GM13976 (cell line): ENCODE data around the gene DHRS3.
"Not testable (repeated sequence)": the region's sequence is repeated elsewhere in the genome, so short reads cannot be mapped to it uniquely, and the experiment has no call there.

Experiments used
- DNase-seq: peaks from one replicate; pipeline ENCODE4 v3.0.0; 2012; ENCODE audit warnings: low spot score
- CTCF ChIP-seq: IDR thresholded peaks from 2 replicates; pipeline ENCODE4 v1.5.1; 2012; ENCODE audit warnings: borderline replicate concordance, mild to moderate bottlenecking; ENCODE audit not compliant: insufficient read depth; ENCODE audit errors: extremely low read depth, missing control alignments, control extremely low read depth
- in situ Hi-C: fragments of 300-500 bp; cut with MboI; formaldehyde crosslinking; loops from one replicate; pipeline ENCODE4 v1.12.0; 2022; ENCODE audit warnings: low sequenced_read_pairs, mixed read lengths, inconsistent platforms; ENCODE audit not compliant: unreplicated experiment

DHRS3 gene

GRCh38 chr1:12528021-12528852, 89.8 kb downstream of the DHRS3 start:
- TF ChIP-seq CTCF = no peak
- no peak for DNase-seq
- in situ Hi-C loops = no loop called here

GRCh38 chr1:12527564-12527963, 90.4 kb downstream of the DHRS3 start:
- TF ChIP-seq CTCF = no peak
- DNase-seq = no peak
- in situ Hi-C loops = no loop called here

- in situ Hi-C loops = no loop called here
- DNase-seq = no peak
- TF ChIP-seq CTCF = no peak
These were observed 92.5 kb downstream of the DHRS3 start for GRCh38 chr1:12525311-12526181.

- no peak for TF ChIP-seq CTCF
These were observed 93.7 kb downstream of the DHRS3 start for GRCh38 chr1:12524266-12524665.

GRCh38 chr1:12522780-12523179, 95.2 kb downstream of the DHRS3 start:
- in situ Hi-C loops, DNase-seq: not testable (repeated sequence)

More at GRCh38 chr1:12524266-12524665, 93.7 kb downstream of the DHRS3 start:
- no peak for DNase-seq
- in situ Hi-C loops = no loop called here

GRCh38 chr1:12521096-12521495, 96.9 kb downstream of the DHRS3 start:
- in situ Hi-C loops = no loop called here
- no peak for DNase-seq
- TF ChIP-seq CTCF = no peak
